Inferior parietal cortex (tissue), 1 donor: ENCODE data around the gene SLC10A7.
"Not testable (repeated sequence)": the region's sequence is repeated elsewhere in the genome, so short reads cannot be mapped to it uniquely, and the experiment has no call there.

Experiments used
- DNase-seq: peaks from one replicate; pipeline ENCODE4 v3.0.0-alpha.2; 2016; ENCODE audit errors: extremely low spot score

The SLC10A7 gene

GRCh38 chr4:146359771-146360170 is 162.0 kb downstream of the SLC10A7 start:
- DNase-seq, result no peak

GRCh38 chr4:146350114-146350513 is 171.6 kb downstream of the SLC10A7 start:
- DNase-seq, result not testable (repeated sequence)

GRCh38 chr4:146349306-146349705 is 172.4 kb downstream of the SLC10A7 start:
- DNase-seq, result no peak

GRCh38 chr4:146347822-146348221 is 173.9 kb downstream of the SLC10A7 start:
- DNase-seq, result no peak

- no peak for DNase-seq
Observed at GRCh38 chr4:146346276-146346675, 175.5 kb downstream of the SLC10A7 start.

- no peak for DNase-seq
Observed at GRCh38 chr4:146343776-146344175, 178.0 kb downstream of the SLC10A7 start.

- no peak for DNase-seq
Observed at GRCh38 chr4:146343199-146343598, 178.5 kb downstream of the SLC10A7 start.

- DNase-seq, result peak; percentile 52
Observed at GRCh38 chr4:146342600-146343192, 179.0 kb downstream of the SLC10A7 start.

GRCh38 chr4:146340798-146341197 is 180.9 kb downstream of the SLC10A7 start:
- DNase-seq, result no peak

GRCh38 chr4:146338512-146338911 is 183.2 kb downstream of the SLC10A7 start:
- no peak for DNase-seq

- DNase-seq, result no peak
Observed at GRCh38 chr4:146336410-146336807, 185.3 kb downstream of the SLC10A7 start.

- no peak for DNase-seq
Observed at GRCh38 chr4:146335763-146336409, 185.9 kb downstream of the SLC10A7 start.

- DNase-seq, result no peak
Observed at GRCh38 chr4:146334862-146335449, 186.8 kb downstream of the SLC10A7 start.

- DNase-seq, result no peak
Observed at GRCh38 chr4:146333895-146334262, 187.9 kb downstream of the SLC10A7 start.

- DNase-seq, result no peak
Observed at GRCh38 chr4:146333187-146333894, 188.4 kb downstream of the SLC10A7 start.

- no peak for DNase-seq
Observed at GRCh38 chr4:146330392-146330791, 191.3 kb downstream of the SLC10A7 start.

- DNase-seq, result no peak
Observed at GRCh38 chr4:146329050-146329716, 192.6 kb downstream of the SLC10A7 start.

GRCh38 chr4:146327859-146328650 is 193.7 kb downstream of the SLC10A7 start:
- DNase-seq, result no peak

- DNase-seq, result no peak
Observed at GRCh38 chr4:146318894-146319293, 202.8 kb downstream of the SLC10A7 start.

GRCh38 chr4:146317783-146318182 is 204.0 kb downstream of the SLC10A7 start:
- DNase-seq, result no peak

- no peak for DNase-seq
Observed at GRCh38 chr4:146315184-146315583, 206.6 kb downstream of the SLC10A7 start.
